AG04450 (cell line): ENCODE data around the gene YOD1. TPM values are rescaled to one million over a fixed set of nuclear protein-coding genes. Genes with fewer than 3 reads are reported as not detected.

ENCODE experiments used
- CTCF ChIA-PET: fragments of 300-600, 350-600 bp; formaldehyde crosslinking; extraction: SDS; loops from one replicate; lab custom pipeline; 2022; ENCODE audit warnings: antibody characterized with exemption, inconsistent platforms; lab: Charles Lee
- POLR2A ChIA-PET: fragments of 350-600 bp; formaldehyde crosslinking; extraction: SDS; loops from one replicate; lab custom pipeline; 2021; ENCODE audit warnings: antibody characterized with exemption, inconsistent platforms; lab: Yijun Ruan, JAX
- DNase-seq: peaks from one replicate; pipeline ENCODE4 v3.0.0-alpha.2; 2011; ENCODE audit warnings: low read depth, low spot score
- H3K27ac ChIP-seq: one replicate; pipeline ENCODE4 v1.5.1; 2012; ENCODE audit warnings: low read depth, low read length, control low read depth
- H3K27me3 ChIP-seq: one replicate; pipeline ENCODE4 v1.6.0; 2012; ENCODE audit warnings: low read length; ENCODE audit not compliant: control insufficient read depth, insufficient read depth
- H3K4me3 ChIP-seq: 2 replicates; pipeline ENCODE4 v1.5.1; 2011; ENCODE audit warnings: mild to moderate bottlenecking, low read depth, low read length, control low read depth
- H3K9me3 ChIP-seq: 2 replicates; pipeline ENCODE4 v1.5.1; 2012; ENCODE audit warnings: low read length; ENCODE audit not compliant: control insufficient read depth, insufficient read depth
- polyA plus RNA-seq: library from polyadenylated mRNA; depleted of rRNA; stranded (reverse); fragments of >200 nt; gene quantifications from 2 replicates; pipeline ENCODE4 v1.2.3, GENCODE V29; 2011
- TF ChIP-seq, protein P1 (sequence below): IDR thresholded peaks from 2 replicates; pipeline ENCODE4 v1.5.1; 2011; ENCODE audit warnings: low read depth, low read length, control low read depth, inconsistent platforms

YOD1 gene
- polyA plus RNA-seq, 1 experiment, result 3.2 TPM

DNA sequence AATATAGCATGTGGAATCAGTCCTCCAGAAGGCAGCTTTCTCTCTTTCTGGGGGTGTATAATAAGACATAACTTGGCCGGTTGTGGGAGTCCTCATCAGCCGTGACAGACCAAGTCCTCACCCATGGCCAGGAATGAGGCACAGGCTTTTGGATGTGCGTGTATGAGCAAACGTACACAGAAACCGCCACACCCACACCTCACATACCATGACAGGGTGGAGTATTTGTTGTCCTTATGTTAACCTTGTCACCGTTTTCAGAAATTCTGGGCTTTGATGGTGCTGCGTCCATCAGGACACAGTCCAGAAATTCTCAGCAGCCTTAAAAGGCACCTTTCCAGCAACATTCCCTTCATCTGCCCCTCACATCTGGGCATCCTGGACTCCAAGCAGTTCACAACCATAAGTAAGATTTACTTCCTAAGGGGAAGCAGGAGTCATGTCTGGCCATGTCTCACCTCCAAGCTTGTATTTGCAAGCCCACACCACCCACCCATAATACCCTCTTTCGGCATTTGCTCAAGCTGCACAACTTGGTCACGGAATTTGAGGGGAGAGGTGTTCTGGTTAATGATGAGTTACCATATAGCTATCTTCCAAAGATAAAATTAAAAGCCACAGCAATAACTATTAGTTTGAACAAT lies 30.8 kb downstream of the YOD1 start:
- no peaks in the 10 kb centered on the region for H3K9me3 ChIP-seq
- TF ChIP-seq, protein P1, sequence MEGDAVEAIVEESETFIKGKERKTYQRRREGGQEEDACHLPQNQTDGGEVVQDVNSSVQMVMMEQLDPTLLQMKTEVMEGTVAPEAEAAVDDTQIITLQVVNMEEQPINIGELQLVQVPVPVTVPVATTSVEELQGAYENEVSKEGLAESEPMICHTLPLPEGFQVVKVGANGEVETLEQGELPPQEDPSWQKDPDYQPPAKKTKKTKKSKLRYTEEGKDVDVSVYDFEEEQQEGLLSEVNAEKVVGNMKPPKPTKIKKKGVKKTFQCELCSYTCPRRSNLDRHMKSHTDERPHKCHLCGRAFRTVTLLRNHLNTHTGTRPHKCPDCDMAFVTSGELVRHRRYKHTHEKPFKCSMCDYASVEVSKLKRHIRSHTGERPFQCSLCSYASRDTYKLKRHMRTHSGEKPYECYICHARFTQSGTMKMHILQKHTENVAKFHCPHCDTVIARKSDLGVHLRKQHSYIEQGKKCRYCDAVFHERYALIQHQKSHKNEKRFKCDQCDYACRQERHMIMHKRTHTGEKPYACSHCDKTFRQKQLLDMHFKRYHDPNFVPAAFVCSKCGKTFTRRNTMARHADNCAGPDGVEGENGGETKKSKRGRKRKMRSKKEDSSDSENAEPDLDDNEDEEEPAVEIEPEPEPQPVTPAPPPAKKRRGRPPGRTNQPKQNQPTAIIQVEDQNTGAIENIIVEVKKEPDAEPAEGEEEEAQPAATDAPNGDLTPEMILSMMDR, result no peak
- no peaks in the 10 kb centered on the region for H3K27me3 ChIP-seq
- ChIA-PET CTCF (interaction anchor here (0.8 to 1.5 kb wide), 4 partner anchors 15 to 38 kb away, joined by 3 to 5 read pairs (median 4); no protein-coding TSS in a partner anchor), POLR2A (no interaction called here)
- no peak overlapping the region for H3K27ac ChIP-seq
- H3K4me3 ChIP-seq, result no peak overlapping the region
- DNase-seq, result no peak

DNA sequence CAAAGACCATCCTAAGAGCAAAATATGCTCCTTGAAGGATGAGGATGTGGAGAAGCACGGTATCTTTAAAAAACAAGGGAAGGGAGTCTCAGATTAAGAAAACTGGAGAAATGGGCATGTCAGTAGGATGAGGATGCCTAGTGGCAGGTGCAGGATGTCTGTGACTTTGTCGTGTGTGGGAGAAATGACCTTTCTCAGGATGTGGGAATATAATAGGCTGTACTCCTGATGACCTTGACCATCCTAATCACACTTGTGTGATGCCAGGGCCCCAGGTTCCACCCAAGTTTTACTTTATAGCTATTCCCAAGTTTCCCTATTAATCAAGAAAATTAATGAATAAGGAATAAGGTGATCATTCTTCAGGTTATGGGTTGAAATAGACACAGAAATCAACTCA lies 31.3 kb downstream of the YOD1 start:
- POLR2A ChIA-PET, result no interaction called here
- TF ChIP-seq, protein P1, result no peak
- no peak for DNase-seq
- CTCF ChIA-PET, result interaction anchor here (0.8 to 1.5 kb wide), 2 partner anchors 14 to 37 kb away, joined by 3 to 5 read pairs; no protein-coding TSS in a partner anchor
- no peak overlapping the region for H3K4me3 ChIP-seq
- no peaks in the 10 kb centered on the region for H3K9me3 ChIP-seq
- H3K27me3 ChIP-seq, result no peaks in the 10 kb centered on the region
- H3K27ac ChIP-seq, result no peak overlapping the region

DNA sequence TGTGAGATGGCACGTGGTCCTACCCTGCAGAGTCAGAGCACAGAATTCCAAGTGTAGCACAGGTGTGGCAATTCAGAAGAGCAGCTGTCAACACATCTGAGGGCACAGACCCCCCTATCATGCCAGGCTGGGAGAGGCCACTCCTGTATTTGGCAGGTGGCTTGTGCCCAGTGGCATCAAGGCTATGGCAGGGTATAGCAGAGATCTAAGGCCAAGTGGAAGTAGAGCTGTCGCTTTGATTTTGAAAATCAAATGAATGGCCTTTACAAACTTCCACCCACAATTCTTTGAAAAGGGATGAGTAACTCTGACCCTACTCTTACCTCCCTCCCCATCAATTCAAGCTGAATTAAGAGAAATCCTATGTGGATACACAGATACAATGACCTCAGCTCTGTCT lies 31.8 kb downstream of the YOD1 start:
- Histone ChIP-seq H3K9me3 (no peaks in the 10 kb centered on the region), H3K4me3 (no peak overlapping the region), H3K27me3 (no peaks in the 10 kb centered on the region), H3K27ac (no peak overlapping the region)
- DNase-seq, result no peak
- CTCF ChIA-PET, result interaction anchor here (0.8 to 1.5 kb wide), 3 partner anchors 14 to 83 kb away, joined by 3 to 5 read pairs (median 3); no protein-coding TSS in a partner anchor
- TF ChIP-seq, protein P1, result no peak
- POLR2A ChIA-PET, result no interaction called here

DNA sequence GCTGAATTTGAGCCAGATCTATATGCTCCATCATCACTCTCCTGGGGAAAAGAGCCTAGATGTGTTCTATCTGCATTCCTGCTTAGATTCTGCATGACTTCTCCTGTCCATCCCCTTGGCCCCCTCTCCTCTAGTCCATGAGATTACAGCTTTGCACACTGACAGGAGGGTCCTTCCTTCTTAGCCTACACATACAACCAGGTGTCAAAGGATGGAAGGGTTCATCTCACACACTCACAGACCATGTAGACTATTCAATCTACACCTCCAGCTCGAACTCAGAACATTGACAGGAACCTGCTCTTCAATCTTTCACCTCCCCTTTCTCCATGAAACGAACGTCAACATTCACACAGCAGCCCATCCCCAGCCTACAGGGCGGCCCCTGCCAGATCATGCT lies 32.3 kb downstream of the YOD1 start:
- Histone ChIP-seq H3K4me3 (no peak overlapping the region), H3K9me3 (no peaks in the 10 kb centered on the region), H3K27ac (no peak overlapping the region), H3K27me3 (no peaks in the 10 kb centered on the region)
- ChIA-PET CTCF (interaction anchor here (1.0 to 1.5 kb wide), 2 partner anchors 14 to 83 kb away, joined by 3 to 4 read pairs; no protein-coding TSS in a partner anchor), POLR2A (no interaction called here)
- no peak for DNase-seq
- TF ChIP-seq, protein P1, result no peak
